Activated CD8-positive, alpha-beta memory T cell treated with anti-CD3 and anti-CD28 coated beads for 1 hour (primary cell): ENCODE results near the gene ALG10.
A peak's percentile ranks its signal among the peaks of the same experiment; 100 is the strongest.
"Not testable (repeated sequence)": the region's sequence is repeated elsewhere in the genome, so short reads cannot be mapped to it uniquely, and the experiment has no call there.

Experiments used
- DNase-seq, 2 donors: peaks; one replicate each; pipeline ENCODE4 v3.0.0-alpha.2; 2020; ENCODE audit warnings: low read depth in 1 of 2; ENCODE audit errors: extremely low read depth in 1 of 2

The ALG10 gene, protein sequence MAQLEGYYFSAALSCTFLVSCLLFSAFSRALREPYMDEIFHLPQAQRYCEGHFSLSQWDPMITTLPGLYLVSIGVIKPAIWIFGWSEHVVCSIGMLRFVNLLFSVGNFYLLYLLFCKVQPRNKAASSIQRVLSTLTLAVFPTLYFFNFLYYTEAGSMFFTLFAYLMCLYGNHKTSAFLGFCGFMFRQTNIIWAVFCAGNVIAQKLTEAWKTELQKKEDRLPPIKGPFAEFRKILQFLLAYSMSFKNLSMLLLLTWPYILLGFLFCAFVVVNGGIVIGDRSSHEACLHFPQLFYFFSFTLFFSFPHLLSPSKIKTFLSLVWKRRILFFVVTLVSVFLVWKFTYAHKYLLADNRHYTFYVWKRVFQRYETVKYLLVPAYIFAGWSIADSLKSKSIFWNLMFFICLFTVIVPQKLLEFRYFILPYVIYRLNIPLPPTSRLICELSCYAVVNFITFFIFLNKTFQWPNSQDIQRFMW

DNA sequence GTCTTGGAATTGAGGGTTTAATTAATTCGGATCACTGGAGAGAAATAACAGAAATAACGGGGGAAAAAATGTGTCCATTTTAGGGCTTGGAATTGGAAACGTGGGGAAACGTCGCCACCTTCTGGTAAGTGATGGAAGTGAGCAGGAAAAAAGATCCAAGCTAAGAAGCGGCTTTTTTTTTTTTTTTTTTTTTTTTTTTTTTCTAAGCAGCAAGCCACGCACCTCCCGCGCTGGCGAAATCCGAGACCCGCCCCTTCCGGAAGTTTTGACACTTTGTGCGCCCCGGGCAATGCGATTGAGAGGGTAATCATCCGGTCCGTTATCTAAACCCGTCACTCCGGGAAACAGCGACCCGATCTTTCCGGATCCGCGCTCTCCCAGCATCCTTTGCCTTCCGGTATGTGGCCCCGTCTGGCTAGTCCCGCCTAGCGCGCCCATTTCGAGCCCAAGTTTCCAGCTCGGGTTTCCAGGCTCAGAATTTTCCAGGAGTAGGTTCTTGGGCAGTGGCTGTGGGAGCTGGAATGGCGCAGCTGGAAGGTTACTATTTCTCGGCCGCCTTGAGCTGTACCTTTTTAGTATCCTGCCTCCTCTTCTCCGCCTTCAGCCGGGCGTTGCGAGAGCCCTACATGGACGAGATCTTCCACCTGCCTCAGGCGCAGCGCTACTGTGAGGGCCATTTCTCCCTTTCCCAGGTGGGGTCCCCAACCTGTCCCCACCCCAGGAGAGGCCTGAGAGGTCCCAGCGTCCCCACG lies at the start of gene ALG10:
Gene ALG10 (plus strand): TSS at position 418 of the 752 bp plus-strand sequence. CDS start 104 bp downstream, at position 522.
- DNase-seq = peak; percentile 91 to 92

DNA sequence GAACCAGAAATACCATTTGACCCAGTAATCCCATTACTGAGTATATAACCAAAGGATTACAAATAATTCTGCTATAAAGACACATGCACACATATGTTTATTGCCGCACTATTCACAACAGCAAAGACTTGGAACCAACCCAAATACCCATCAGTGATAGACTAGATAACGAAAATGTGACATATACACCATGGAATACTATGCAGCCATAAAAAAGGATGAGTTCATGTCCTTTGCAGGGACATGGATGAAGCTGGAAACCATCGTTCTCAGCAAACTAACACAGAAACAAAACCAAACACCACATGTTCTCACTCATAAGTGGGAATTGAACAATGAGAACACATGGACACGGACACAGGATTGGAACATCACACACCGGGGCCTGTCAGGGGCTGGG lies 49.4 kb upstream of the ALG10 start:
- not testable (repeated sequence) for DNase-seq

DNA sequence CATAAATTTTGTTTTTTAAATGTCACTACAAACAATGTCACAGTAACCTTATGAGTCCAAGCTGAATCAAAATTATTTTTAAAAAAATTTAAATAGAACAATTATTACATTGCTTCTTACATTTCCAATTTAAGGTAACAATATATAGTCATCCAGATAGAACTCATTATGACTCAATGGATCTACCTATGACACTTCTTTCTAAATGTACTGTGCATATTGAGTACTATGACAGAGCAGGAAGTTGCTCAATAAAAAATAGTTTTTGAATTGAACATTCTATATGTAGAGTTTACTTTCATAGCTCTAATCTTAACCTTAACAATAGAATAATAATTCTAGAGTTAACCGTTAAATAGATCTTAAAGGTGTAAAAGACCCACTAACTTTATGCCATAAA lies 44.4 kb upstream of the ALG10 start:
- DNase-seq = no peak

DNA sequence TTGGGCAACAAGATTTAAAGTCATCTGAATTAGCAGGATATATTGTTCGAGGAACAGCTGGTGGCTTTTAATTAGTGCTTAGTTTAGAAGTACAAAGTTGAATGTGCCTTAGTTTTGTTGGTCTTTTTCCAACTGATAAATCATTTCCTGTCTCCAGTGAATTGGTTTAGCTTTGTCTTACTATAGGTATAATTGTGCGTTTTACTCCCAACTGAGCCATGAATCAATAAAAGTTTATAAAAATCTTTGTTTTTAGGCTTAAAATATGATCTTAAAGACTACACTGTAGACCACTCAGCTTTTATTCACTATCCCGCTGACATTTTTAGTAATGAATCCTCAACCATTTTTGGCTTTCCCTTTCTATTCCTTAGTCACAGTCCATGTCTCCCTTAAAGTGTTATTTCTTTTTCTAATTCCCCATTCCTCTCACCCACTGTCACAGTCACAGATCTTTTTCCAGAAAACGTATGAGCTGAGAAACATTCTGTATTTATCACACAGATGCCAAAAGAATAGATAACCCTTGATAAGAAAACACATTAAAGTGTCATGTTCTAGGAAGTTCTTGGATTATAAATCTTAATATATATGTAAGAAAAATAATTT lies 34.0 kb upstream of the ALG10 start:
- no peak for DNase-seq

DNA sequence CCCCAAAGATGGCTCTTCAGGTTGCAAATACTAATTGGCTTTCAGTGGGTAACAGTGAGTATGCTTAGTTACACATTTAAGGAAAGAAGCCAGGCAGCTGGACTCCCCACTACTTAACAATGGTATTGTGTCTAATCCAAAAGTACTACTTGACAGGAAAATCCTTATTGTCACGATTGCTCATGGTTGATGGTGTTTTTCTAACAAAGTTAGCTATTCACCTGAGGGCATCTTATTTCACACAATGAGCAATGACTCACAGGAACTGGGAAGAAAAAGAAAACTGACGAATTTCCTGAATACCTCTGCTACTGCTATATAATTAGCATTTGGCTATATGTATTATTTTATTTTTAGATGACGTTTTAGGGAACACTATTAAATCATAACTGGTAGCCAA lies 33.4 kb upstream of the ALG10 start:
- DNase-seq = no peak

DNA sequence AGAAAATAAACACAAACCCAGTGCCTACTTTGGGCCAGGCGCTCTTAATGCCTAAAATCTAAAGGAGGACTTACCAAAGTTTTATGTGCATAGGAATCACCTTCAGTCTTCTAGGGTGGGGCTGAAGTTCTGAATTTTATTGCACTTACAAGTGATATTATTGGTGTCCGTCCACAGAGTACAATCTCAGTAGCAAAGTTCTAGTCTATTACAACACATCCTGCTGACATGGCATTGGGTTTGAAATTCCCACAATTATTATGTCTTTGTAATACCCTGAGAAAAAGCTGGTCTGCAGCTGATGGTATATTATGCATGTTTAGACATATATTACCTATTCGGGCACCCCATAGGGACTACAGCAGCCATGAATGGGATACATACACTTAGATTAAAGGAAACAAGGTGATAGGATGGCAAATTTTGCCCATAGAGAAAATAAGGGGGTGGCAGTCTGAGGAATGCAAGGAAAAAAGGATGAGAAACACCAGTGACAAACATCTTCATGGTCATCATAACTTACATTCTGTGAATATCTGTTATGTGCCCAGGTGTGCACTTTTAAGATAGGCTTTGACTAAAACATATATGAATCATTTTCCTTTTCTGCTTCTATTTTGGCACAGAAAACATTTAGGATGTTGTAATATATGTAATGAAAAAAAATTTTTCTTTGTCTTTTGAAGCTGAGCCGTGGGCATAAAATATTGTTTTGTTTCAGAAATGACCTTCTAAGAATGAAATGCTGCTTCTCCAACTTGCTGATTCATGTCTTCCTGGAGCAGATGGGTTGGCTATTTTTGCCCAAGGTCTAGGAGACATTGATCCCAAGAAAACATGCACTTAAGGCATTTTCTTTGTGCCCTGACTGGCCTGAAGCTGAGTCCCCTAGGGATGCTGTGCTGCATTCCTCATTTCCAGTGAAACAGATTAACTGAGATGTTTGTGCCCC lies 27.2 kb upstream of the ALG10 start:
- DNase-seq = no peak

DNA sequence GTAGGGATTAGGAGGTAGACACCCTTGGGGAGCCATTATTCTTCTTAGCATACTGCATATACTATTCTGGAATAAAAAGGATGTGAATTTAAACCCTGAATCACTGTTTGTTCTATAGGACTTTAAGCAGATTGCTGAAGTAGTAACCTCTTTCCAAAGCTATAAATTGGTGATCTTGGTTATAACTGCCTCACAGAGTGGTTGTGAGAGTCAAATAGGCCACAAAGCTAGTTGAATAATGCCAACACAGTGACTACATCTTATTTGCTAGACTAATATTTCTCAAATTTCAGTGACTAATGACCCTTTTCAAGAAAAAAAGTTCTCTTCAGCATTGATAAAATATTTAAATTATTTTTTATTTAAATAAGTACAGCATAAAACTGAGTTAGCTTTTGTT lies 13.5 kb upstream of the ALG10 start:
- not testable (repeated sequence) for DNase-seq

DNA sequence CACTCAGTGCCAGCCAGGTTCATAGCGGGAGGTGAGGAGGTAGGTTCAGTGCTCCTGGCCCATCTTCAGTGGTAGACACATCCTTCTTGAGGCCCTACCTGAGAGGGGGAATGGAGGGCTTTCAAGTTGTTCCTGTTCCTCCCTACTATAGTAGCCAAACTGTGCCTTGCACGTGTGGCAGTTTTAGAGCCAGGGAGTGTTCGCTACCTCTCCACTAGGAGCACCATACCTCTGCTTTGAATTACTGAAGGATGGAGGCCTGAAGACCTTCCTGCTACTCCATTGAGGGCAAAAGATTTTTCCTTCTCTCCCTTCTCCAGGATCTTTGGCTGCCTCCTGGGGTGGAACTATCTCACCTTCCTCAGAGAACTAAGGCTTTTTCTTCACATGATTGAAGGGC lies 5.9 kb upstream of the ALG10 start:
- no peak for DNase-seq

DNA sequence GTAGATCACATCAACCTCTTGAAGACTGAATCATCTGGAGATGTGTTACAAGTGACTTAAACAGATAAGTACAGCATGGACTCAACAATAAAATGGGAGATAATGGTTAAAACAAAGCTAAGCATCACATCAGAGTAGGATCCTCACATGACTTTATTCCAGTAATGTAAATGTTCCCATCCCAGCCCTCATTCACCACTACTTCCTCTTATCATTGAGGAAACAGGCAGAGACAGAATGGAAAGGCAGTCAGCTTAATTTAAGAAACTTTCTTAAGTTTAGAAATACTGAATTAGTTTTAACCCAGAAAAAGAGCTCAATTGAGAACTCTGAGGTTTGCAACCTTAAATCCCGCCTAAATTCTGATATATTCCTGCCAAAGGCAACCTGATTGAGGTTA lies 1.2 kb upstream of the ALG10 start:
- no peak for DNase-seq

DNA sequence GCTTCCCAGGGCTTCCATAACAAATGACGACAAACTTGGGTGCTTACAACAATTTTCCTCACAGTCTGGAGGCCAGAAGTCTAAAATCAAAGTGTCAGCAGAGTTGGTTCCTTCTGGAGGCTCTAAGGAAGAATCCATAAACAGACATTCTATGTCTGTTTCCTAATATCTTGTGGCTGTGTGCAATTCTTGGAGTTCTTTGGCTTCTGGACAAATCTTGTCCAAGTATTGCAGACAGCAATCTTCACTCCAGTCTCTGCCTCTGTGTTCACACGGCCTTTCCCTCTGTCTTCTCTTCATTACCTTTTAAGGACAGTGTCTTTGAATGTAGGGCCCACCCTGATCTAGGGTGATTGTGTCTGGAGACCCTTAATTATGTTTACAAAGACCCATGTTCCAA lies 5.4 kb downstream of the ALG10 start:
- DNase-seq = not testable (repeated sequence)

DNA sequence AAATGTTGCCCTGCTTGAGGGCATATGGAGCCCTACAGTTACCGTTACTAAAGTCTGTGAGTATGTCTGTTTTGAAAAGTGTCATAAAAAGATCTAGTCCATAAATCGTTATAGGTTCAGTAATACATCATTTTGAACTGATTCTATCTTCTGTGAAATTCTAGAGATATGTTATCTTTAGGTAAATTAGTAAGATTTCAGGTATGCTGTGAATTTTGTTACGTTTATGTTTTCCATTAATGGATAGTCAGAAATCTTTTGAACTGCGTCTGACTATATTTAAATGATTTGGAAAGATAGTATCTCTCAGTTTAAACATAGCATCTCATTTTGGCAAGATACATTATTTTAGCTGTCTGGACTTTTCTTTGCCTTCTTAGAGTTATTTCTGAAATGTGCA lies 8.3 kb downstream of the ALG10 start:
- DNase-seq = no peak

DNA sequence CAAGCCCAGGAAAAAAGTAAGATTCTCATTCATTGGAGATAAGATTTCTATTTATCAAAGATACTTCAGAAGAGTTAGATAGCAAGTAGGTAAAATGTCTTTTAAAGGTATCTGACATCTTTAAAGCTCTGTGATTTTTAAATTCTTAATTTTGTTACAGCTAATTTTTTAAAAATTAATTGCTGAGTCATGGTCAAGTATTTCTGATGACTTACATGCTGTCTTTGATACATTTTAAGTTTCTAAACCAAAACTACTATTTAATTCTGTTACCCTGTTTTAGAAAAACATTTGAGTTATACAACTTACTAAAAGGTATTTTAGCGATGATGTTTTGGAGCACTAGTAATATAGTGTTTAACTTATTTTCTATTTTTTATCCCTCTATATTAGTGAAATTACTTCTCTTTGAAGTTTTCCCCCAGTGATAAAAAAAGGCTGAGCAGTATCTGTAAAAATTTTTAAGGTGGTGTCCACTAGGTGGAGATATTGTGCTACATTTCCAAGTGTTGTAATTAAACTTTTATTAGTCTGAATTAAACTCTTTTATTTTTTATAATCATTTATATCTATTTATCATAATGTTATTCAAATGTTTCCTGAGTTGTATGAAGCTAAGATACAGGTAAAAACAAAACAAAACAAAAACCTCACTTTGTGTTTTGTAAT lies 11.5 kb downstream of the ALG10 start:
- DNase-seq = no peak

DNA sequence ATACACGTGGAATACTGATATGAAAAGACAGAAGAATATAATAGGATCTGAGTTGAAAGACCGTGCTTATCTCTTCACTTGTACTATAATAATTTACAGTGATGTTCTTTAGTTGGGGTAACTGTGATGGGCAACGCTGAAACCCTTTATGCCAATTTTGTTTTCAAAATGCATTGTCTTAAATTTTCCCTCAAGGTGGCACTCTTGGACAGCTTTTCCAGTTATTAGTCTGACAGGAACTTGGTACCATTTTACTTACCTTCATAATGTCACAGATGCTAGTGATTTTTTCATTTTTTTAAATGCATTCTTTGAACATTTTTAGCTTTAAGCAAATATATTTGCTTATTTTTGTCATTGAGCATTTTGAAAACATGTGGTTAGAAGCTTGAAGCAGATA lies 16.1 kb downstream of the ALG10 start:
- not testable (repeated sequence) for DNase-seq

DNA sequence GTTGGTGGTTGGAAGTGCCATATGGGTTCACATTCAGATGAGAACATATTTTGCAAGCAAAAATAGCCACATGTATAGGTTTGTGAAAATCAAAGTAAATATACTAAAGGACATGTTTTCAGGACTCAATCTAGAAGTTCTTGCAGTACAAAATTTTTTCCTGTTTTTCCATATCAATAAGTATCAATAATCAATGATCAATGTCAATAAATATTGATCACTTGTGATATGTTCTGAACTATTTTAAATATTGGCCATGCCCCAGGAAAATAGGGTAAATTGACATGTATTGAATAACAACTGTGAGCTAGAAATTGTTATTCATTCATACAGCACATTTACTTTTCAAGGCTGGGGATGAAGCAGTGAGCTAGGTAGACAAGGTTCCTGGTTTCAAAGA lies 24.3 kb downstream of the ALG10 start:
- no peak for DNase-seq

DNA sequence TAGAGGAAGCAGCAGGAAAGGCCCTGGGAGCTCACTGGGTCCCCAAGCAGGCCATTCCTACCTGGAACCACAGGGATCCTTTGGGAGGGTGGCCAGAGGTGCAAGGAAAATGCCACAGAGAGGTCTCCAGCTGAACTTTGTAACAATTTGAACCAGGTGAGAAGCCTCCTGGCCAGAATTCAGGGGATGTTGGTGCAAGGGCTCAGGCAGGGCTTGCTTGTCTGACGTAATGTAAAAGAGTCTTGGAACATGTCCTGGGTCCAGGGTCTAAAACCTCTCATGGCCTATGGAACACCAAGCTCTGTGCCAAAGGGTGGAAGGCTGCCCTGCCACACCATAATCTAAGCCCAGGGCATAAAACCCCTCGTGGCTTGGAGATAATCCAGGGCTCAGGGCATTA lies 25.6 kb downstream of the ALG10 start:
- not testable (repeated sequence) for DNase-seq

DNA sequence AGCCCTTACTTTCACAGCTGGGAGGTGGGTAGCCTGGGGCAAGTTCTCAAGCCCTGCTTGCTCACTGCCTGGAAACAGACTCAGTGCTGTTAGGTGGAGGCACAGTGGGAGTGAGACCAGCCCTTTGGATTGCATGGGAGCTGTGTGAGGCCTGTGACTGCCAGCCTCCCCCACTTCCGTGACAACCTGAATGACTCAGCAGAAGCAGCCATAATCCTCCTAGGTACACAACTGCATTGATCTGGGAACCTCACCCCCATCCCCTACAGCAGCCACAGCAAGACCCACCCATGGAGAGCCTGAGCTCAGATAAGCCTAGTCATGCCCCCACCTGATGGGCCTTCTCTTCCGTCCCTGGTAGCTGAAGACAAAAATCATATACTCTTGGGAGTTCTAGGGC lies 26.4 kb downstream of the ALG10 start:
- DNase-seq = no peak

DNA sequence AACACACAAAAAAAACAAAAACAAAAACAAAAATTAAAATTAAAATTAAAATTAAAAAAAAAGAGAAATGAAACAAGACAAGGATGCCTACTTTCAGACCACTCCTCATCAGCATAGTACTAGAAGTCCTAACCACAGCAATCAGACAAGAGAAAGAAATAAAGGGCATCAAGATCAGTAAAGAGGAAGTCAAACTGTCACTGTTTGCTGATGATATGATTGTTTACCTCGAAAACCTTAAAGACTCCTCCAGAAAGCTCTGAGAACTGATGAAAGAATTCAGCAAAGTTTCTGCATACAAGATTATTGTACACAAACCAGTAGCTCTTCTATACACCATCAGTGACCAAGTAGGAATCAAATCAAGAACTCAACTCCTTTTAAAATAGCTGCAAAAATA lies 29.2 kb downstream of the ALG10 start:
- DNase-seq = no peak

DNA sequence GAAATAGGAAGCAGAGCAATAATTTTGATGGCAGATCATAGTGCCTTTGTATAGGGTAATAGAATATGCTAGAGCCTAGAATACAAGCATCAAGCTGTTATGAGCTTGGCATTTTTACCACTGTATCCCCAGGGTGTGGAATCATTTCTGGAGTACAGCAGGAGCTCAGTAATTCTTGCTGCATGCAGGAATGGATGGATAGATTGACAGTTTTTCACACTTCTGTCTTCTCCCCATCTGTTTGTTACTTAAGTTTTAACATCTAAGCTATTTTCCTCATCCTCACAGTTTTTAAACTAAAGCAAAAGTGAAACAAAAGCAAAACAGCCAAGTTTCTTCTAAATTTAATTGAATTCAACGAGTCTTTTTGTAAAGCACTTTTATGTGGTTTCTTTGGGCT lies 32.6 kb downstream of the ALG10 start:
- DNase-seq = no peak
